HEK293 (cell line): ENCODE results near the gene MESP2.

Experiments
- HOXA7 ChIP-seq: sonication (generic); formaldehyde crosslinking; IDR thresholded peaks from 2 replicates; pipeline ENCODE4 v1.8.1; 2022; ENCODE audit warnings: missing genetic modification reagents, borderline replicate concordance
- KLF8 ChIP-seq: fragments of 450-650 bp; formaldehyde crosslinking; IDR thresholded peaks from 2 replicates; pipeline ENCODE4 v1.5.1; 2016; ENCODE audit warnings: missing biosample characterization, missing genetic modification characterization
- ZBTB49 ChIP-seq: fragments of 450-650 bp; formaldehyde crosslinking; IDR thresholded peaks from 2 replicates; pipeline ENCODE4 v1.5.1; 2016; ENCODE audit warnings: missing biosample characterization, missing genetic modification characterization, low read depth
- ZBTB8A ChIP-seq: fragments of 450-650 bp; formaldehyde crosslinking; IDR thresholded peaks from 2 replicates; pipeline ENCODE4 v1.5.1; 2016; ENCODE audit warnings: missing biosample characterization, missing genetic modification characterization
- ZFP69B ChIP-seq: fragments of 450-650 bp; formaldehyde crosslinking; IDR thresholded peaks from 2 replicates; pipeline ENCODE4 v1.5.1; 2016; ENCODE audit warnings: missing biosample characterization, missing genetic modification characterization
- ZNF114 ChIP-seq: fragments of 450-650 bp; formaldehyde crosslinking; IDR thresholded peaks from 2 replicates; pipeline ENCODE4 v1.5.0; 2017; ENCODE audit warnings: missing biosample characterization, missing genetic modification characterization
- ZNF132 ChIP-seq: fragments of 450-650 bp; formaldehyde crosslinking; IDR thresholded peaks from 2 replicates; pipeline ENCODE4 v1.5.1; 2017; ENCODE audit warnings: missing biosample characterization, missing genetic modification characterization, borderline replicate concordance
- ZNF146 ChIP-seq: fragments of 450-650 bp; formaldehyde crosslinking; IDR thresholded peaks from 2 replicates; pipeline ENCODE4 v1.5.1; 2016; ENCODE audit warnings: missing biosample characterization, missing genetic modification characterization
- ZNF24 ChIP-seq: fragments of 450-650 bp; formaldehyde crosslinking; IDR thresholded peaks from 2 replicates; pipeline ENCODE4 v1.5.1; 2016; ENCODE audit warnings: missing biosample characterization, missing genetic modification characterization
- ZNF341 ChIP-seq: fragments of 450-650 bp; formaldehyde crosslinking; IDR thresholded peaks from 2 replicates; pipeline ENCODE4; 2016; ENCODE audit warnings: low read depth, missing biosample characterization, missing genetic modification characterization
- ZNF677 ChIP-seq: fragments of 450-650 bp; IDR thresholded peaks from 2 replicates; pipeline ENCODE4 v1.5.0; 2018; ENCODE audit warnings: missing biosample characterization, mild to moderate bottlenecking, missing genetic modification characterization, moderate library complexity
- TF ChIP-seq, protein P1 (sequence below): fragments of 450-650 bp; formaldehyde crosslinking; IDR thresholded peaks from 2 replicates; pipeline ENCODE4 v1.5.1; 2016; ENCODE audit warnings: missing biosample characterization, missing genetic modification characterization
- TF ChIP-seq, protein P2 (sequence below): fragments of 450-650 bp; formaldehyde crosslinking; IDR thresholded peaks from 2 replicates; pipeline ENCODE4 v1.5.1; 2016; ENCODE audit warnings: missing biosample characterization, missing genetic modification characterization

DNA sequence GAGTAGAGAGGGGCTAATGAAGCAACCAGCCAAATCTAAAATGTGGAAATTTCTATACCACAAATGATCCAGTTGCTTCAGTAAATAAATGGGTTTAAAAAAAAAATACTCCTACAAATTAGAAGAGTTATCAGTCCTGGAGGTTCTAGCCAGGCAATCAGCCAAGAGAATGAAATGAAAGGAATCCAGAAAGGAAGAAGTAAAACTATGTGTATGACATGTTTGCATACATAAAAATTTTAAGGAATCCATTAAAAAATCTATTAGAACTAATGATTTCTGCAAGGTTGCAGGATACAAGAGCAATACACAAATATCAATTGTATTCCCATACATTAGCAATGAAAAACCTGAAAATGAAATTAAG lies 9.6 kb downstream of the MESP2 start:
- TF ChIP-seq ZBTB49 (tag by site-specific recombination) (no peak), ZBTB8A (tag by site-specific recombination) (no peak), ZNF24 (tag by site-specific recombination) (no peak), ZNF114 (no peak), HOXA7 (CRISPR knock-in tag) (no peak), ZNF146 (no peak), ZNF677 (tag by site-specific recombination) (no peak), ZNF132 (tag by site-specific recombination) (no peak), ZNF341 (tag by site-specific recombination) (no peak), ZFP69B (tag by site-specific recombination) (no peak), KLF8 (tag by site-specific recombination) (no peak)
- TF ChIP-seq, protein P1, sequence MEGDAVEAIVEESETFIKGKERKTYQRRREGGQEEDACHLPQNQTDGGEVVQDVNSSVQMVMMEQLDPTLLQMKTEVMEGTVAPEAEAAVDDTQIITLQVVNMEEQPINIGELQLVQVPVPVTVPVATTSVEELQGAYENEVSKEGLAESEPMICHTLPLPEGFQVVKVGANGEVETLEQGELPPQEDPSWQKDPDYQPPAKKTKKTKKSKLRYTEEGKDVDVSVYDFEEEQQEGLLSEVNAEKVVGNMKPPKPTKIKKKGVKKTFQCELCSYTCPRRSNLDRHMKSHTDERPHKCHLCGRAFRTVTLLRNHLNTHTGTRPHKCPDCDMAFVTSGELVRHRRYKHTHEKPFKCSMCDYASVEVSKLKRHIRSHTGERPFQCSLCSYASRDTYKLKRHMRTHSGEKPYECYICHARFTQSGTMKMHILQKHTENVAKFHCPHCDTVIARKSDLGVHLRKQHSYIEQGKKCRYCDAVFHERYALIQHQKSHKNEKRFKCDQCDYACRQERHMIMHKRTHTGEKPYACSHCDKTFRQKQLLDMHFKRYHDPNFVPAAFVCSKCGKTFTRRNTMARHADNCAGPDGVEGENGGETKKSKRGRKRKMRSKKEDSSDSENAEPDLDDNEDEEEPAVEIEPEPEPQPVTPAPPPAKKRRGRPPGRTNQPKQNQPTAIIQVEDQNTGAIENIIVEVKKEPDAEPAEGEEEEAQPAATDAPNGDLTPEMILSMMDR (tag by site-specific recombination) = no peak
- TF ChIP-seq, protein P2, sequence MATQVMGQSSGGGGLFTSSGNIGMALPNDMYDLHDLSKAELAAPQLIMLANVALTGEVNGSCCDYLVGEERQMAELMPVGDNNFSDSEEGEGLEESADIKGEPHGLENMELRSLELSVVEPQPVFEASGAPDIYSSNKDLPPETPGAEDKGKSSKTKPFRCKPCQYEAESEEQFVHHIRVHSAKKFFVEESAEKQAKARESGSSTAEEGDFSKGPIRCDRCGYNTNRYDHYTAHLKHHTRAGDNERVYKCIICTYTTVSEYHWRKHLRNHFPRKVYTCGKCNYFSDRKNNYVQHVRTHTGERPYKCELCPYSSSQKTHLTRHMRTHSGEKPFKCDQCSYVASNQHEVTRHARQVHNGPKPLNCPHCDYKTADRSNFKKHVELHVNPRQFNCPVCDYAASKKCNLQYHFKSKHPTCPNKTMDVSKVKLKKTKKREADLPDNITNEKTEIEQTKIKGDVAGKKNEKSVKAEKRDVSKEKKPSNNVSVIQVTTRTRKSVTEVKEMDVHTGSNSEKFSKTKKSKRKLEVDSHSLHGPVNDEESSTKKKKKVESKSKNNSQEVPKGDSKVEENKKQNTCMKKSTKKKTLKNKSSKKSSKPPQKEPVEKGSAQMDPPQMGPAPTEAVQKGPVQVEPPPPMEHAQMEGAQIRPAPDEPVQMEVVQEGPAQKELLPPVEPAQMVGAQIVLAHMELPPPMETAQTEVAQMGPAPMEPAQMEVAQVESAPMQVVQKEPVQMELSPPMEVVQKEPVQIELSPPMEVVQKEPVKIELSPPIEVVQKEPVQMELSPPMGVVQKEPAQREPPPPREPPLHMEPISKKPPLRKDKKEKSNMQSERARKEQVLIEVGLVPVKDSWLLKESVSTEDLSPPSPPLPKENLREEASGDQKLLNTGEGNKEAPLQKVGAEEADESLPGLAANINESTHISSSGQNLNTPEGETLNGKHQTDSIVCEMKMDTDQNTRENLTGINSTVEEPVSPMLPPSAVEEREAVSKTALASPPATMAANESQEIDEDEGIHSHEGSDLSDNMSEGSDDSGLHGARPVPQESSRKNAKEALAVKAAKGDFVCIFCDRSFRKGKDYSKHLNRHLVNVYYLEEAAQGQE (tag by site-specific recombination) = no peak
